GM20431 (cell line): ENCODE results near the gene WNK1.
"Not testable (repeated sequence)": the region's sequence is repeated elsewhere in the genome, so short reads cannot be mapped to it uniquely, and the experiment has no call there.

Source experiments
- in situ Hi-C: fragments of 300-500 bp; cut with MseI, MboI; formaldehyde crosslinking; loops from one replicate; pipeline ENCODE4 v1.15.0; 2020; ENCODE audit warnings: low sequenced_read_pairs; ENCODE audit not compliant: unreplicated experiment

WNK1 gene

GRCh38 chr12:810116-810515, 57.7 kb downstream of the WNK1 start:
- in situ Hi-C loops = no loop called here

- in situ Hi-C loops = no loop called here
Measured at GRCh38 chr12:810671-811415, 58.5 kb downstream of the WNK1 start.

DNA sequence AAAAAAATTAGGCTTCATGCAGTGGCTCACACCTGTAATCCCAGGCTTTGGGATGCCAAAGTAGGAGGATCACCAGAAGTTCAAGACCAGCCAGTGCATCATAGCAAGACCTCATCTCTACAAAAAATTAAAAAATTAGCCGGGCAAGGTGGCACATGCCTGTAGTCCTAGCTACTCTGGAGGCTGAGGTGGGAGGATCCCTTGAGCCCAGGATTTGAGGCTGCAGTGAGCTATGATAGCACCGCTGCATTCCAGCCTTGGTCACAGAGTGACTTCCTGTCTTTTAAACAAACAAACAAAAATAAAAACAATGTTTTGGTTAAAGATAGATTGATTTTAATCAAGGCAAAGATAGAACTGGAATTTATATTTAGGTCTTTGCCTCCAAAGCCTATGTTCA, 60.6 kb downstream of the WNK1 start:
- in situ Hi-C loops = no loop called here

GRCh38 chr12:817456-817855, 65.1 kb downstream of the WNK1 start:
- in situ Hi-C loops = not testable (repeated sequence)

DNA sequence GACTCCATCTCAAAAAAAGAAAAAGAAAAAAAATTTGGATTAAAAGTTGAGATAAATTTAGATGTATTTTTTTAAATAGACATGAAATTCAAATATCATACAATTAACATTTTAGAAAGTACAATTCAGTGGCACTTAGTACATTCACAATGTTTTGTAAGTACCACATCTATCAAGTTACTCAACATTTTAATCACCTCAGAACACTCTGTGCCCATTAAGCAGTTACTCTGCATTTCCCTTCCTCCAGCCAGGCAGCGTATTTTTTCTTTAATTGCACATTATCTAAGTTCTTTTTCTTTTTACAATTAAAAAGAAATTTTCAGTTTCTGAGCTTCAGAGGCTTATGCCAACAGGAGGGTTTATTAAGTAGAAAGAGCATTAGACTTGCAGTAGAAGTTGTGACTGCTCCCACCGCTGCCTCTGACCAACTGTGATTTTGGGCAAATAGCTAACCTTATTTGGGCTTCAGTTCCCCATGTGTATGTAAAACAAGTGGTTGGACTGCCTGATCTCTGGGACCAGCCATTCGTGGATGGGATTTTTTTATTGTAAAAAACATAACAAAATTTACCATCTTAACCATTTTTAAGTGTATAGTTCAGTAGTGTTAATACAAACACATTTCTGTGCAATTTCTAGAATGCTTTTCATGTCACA, 65.7 kb downstream of the WNK1 start:
- in situ Hi-C loops = no loop called here

GRCh38 chr12:818733-819132, 66.4 kb downstream of the WNK1 start:
- in situ Hi-C loops = no loop called here

DNA sequence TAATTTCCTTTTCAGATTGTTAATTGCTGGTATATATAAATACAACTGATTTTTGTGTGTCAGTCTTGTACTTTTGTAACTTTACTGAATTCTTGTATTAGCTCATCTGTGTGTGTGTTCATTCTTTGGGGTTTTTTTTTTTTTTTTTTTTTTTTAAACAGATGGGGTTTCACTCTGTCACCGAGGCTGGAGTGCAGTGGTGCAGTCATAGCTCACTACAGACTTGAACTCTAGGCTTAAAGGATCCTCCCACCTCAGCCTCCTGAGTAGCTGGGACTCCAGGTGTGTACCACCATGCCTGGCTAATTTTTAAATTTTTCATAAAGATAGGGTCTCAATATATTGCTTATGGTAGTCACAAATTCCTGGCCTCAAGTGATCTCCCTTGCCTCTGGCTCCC, 68.0 kb downstream of the WNK1 start:
- in situ Hi-C loops = no loop called here

DNA sequence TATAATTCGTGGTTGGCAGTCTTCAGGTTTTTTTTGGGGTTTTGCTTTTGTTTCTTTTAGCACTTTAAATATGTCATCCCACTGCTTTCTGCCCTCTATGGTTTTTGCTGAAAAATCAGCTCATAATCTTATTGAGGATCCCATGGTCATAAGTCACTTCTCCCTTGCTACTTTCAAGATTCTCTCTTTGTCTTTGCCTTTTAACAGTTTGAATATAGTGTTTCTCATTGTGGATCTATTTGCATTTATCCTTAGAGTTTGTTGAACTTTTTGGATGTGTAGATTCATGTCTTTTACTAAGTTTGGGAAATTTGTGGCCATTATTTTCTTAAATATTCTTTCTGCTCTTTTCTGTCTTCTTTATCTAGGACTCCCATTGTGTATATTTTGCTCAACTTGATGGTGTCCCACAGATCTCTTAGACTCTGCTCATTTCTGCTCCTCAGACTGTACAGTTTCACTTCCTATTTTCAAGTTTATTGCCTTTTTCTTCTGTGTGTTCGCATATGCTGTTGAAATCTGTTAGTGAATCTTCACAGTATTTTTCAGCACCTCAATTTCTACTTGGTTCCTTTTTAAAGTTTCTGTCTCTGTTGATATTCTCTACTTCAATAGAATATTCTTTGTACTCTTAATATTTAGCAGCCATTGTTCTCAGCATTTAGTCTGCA, 70.8 kb downstream of the WNK1 start:
- in situ Hi-C loops = no loop called here

GRCh38 chr12:826331-826730, 74.0 kb downstream of the WNK1 start:
- in situ Hi-C loops = no loop called here

- in situ Hi-C loops = no loop called here
Measured at GRCh38 chr12:828726-829395, 76.5 kb downstream of the WNK1 start.

- in situ Hi-C loops = no loop called here
Measured at GRCh38 chr12:830111-830867, 77.9 kb downstream of the WNK1 start.

GRCh38 chr12:835754-836518, 83.6 kb downstream of the WNK1 start:
- in situ Hi-C loops = no loop called here

GRCh38 chr12:836952-837351, 84.6 kb downstream of the WNK1 start:
- in situ Hi-C loops = no loop called here

GRCh38 chr12:837548-837947, 85.2 kb downstream of the WNK1 start:
- in situ Hi-C loops = no loop called here

DNA sequence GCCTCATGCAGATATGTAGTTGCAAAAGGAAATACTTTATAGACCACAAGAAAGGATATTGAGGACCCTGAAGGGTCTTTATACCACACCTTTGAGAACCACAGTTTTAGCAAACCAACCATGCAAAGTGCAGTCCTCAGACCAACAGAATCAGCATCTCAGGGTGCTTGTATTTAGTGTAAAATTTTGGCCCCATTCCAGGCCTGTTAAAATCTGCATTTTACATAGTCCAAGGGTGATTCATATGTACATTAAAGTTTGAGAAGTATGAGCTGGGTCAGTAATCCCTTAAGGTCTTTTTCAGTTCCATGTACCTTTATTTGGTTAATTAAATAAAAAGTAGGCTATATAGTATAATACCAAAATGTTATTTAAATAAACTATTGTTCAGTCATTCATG, 91.2 kb downstream of the WNK1 start:
- in situ Hi-C loops = no loop called here

- in situ Hi-C loops = no loop called here
Measured at GRCh38 chr12:846421-846820, 94.0 kb downstream of the WNK1 start.

- in situ Hi-C loops = no loop called here
Measured at GRCh38 chr12:848173-848865, 95.9 kb downstream of the WNK1 start.

- in situ Hi-C loops = no loop called here
Measured at GRCh38 chr12:848882-849527, 96.6 kb downstream of the WNK1 start.
